H1 (cell line): ENCODE measurements around the gene TARS3. TPM values are rescaled to one million over a fixed set of nuclear protein-coding genes. Genes with fewer than 3 reads are reported as not detected.
A peak's percentile ranks its signal among the peaks of the same experiment; 100 is the strongest.

Experiments used
- CTCF ChIA-PET: fragments of 300-600 bp; sonication (Branson Sonifier 250); formaldehyde crosslinking; loops from one replicate; lab custom pipeline; 2021; ENCODE audit not compliant: partially characterized antibody; lab: Charles Lee
- POLR2A ChIA-PET: fragments of 300-600 bp; sonication (Branson Sonifier 250); formaldehyde crosslinking; loops from one replicate; lab custom pipeline; 2021; ENCODE audit warnings: inconsistent platforms; ENCODE audit not compliant: partially characterized antibody; lab: Charles Lee
- DNase-seq, 2 experiments: peaks; one replicate each; pipeline versions ENCODE4 v3.0.0 to v3.0.0-alpha.2; 2010 to 2022; ENCODE audit warnings: low spot score in 2 of 2, low read depth in 1 of 2, mixed read lengths in 1 of 2
- FAIRE-seq: peaks from 2 replicates; lab custom pipeline; 2011; peaks lifted over from hg19 to GRCh38; lab: Jason Lieb, UNC
- H2AFZ ChIP-seq: 2 replicates; pipeline ENCODE4 v1.8.1; 2012; ENCODE audit warnings: low read length, inconsistent platforms
- H2AK5ac ChIP-seq: 2 replicates; pipeline ENCODE4 v1.6.1; 2013; ENCODE audit warnings: low read depth, low read length
- H2BK120ac ChIP-seq: replicated peaks from 2 replicates; pipeline ENCODE3; 2013; ENCODE audit warnings: low read depth, low read length, inconsistent platforms
- H2BK12ac ChIP-seq: 2 replicates; pipeline ENCODE4 v1.6.1; 2013; ENCODE audit warnings: low read depth, low read length
- H2BK15ac ChIP-seq: 2 replicates; pipeline ENCODE4 v1.6.1; 2013; ENCODE audit warnings: low read length
- H2BK20ac ChIP-seq: 2 replicates; pipeline ENCODE4 v1.6.1; 2013; ENCODE audit warnings: low read length
- H2BK5ac ChIP-seq: 2 replicates; pipeline ENCODE4 v1.6.1; 2013; ENCODE audit warnings: low read depth, low read length
- H3K14ac ChIP-seq: 2 replicates; pipeline ENCODE4 v1.6.1; 2013; ENCODE audit warnings: inconsistent platforms; ENCODE audit not compliant: insufficient read length
- H3K18ac ChIP-seq: 2 replicates; pipeline ENCODE4 v1.6.1; 2013; ENCODE audit warnings: low read length; ENCODE audit errors: extremely low read depth
- H3K23ac ChIP-seq: 2 replicates; pipeline ENCODE4 v1.6.1; 2013; ENCODE audit warnings: inconsistent platforms; ENCODE audit not compliant: insufficient read length
- H3K23me2 ChIP-seq: 2 replicates; pipeline ENCODE4 v1.6.1; 2013; ENCODE audit warnings: low read depth, low read length
- H3K27ac ChIP-seq: 2 replicates; pipeline ENCODE4 v1.6.1; 2011; ENCODE audit warnings: low read depth, low read length, inconsistent platforms
- H3K27me3 ChIP-seq, 4 experiments: replicated peaks in 1 of 4; 1 replicate in 1 of 4; 2 replicates in 3 of 4; pipeline versions ENCODE4 v1.6.1 to v1.8.1; 2011 to 2013; ENCODE audit warnings: low read length in 3 of 4, mild to moderate bottlenecking in 3 of 4, inconsistent platforms in 2 of 4, mixed read lengths in 2 of 4, moderate library complexity in 1 of 4; ENCODE audit not compliant: control insufficient read depth in 3 of 4, insufficient read depth in 3 of 4; ENCODE audit errors: extremely low read depth in 1 of 4
- H3K36me3 ChIP-seq, 4 experiments: 2 replicates each; pipeline versions ENCODE4 v1.6.1 to v1.8.1; 2011 to 2013; ENCODE audit warnings: mild to moderate bottlenecking in 4 of 4, low read length in 3 of 4, moderate library complexity in 2 of 4, control low read depth in 1 of 4, inconsistent platforms in 1 of 4; ENCODE audit not compliant: insufficient read depth in 4 of 4, control insufficient read depth in 2 of 4
- H3K4ac ChIP-seq: replicated peaks from 2 replicates; pipeline ENCODE3; 2013; ENCODE audit warnings: low read length, low read depth, mixed read lengths, inconsistent platforms; ENCODE audit not compliant: insufficient read length
- H3K4me1 ChIP-seq, 4 experiments: replicated peaks in 1 of 4; 1 replicate in 1 of 4; 2 replicates in 3 of 4; pipeline versions ENCODE4 v1.6.1 to v1.8.1; 2011 to 2013; ENCODE audit warnings: low read length in 3 of 4, inconsistent platforms in 2 of 4, mixed read lengths in 1 of 4; ENCODE audit not compliant: insufficient read depth in 4 of 4, control insufficient read depth in 3 of 4
- H3K4me2 ChIP-seq, 2 experiments: 2 replicates each; pipeline versions ENCODE4 v1.6.1 to v1.8.1; 2011 to 2013; ENCODE audit warnings: low read depth in 2 of 2, low read length in 2 of 2, control low read depth in 1 of 2, inconsistent platforms in 1 of 2, mild to moderate bottlenecking in 1 of 2; ENCODE audit not compliant: insufficient read depth in 1 of 2
- H3K4me3 ChIP-seq, 4 experiments: fragments of 200-600, 300-600 bp in 1 of 4; sonication (generic), shearing (Covaris generic), sonication (Bioruptor Twin) in 1 of 4; 2 replicates each; pipeline versions ENCODE4 v1.5.1 to v1.8.1; 2011 to 2016; ENCODE audit warnings: low read length in 4 of 4, low read depth in 3 of 4, control low read depth in 2 of 4, inconsistent platforms in 2 of 4, mild to moderate bottlenecking in 2 of 4, mixed read lengths in 1 of 4, moderate library complexity in 1 of 4; ENCODE audit not compliant: insufficient read depth in 2 of 4; ENCODE audit errors: extremely low read depth in 1 of 4
- H3K56ac ChIP-seq: replicated peaks from 2 replicates; pipeline ENCODE3; 2013; ENCODE audit warnings: low read depth, mild to moderate bottlenecking, mixed read lengths, low read length, inconsistent platforms; ENCODE audit not compliant: insufficient read length
- H3K79me1 ChIP-seq: 2 replicates; pipeline ENCODE4 v1.6.1; 2013; ENCODE audit warnings: low read depth, low read length, control low read depth
- H3K79me2 ChIP-seq, 2 experiments: 2 replicates each; pipeline versions ENCODE4 v1.6.1 to v1.8.1; 2012 to 2013; ENCODE audit warnings: low read length in 2 of 2, mild to moderate bottlenecking in 2 of 2, inconsistent platforms in 1 of 2; ENCODE audit not compliant: insufficient read depth in 2 of 2, control insufficient read depth in 1 of 2
- H3K9ac ChIP-seq, 4 experiments: replicated peaks in 1 of 4; 1 replicate in 1 of 4; 2 replicates in 3 of 4; pipeline versions ENCODE4 v1.6.1 to v1.8.1; 2011 to 2013; ENCODE audit warnings: low read depth in 3 of 4, low read length in 3 of 4, control low read depth in 2 of 4, mild to moderate bottlenecking in 2 of 4, moderate library complexity in 2 of 4, inconsistent platforms in 1 of 4; ENCODE audit errors: extremely low read depth in 1 of 4
- H3K9me3 ChIP-seq, 2 experiments: 2 replicates each; pipeline versions ENCODE4 v1.6.1 to v1.8.1; 2012 to 2013; ENCODE audit warnings: mild to moderate bottlenecking in 2 of 2, moderate library complexity in 2 of 2, control low read depth in 1 of 2, inconsistent platforms in 1 of 2, low read depth in 1 of 2, low read length in 1 of 2, mixed read lengths in 1 of 2; ENCODE audit not compliant: insufficient read depth in 2 of 2
- H4K20me1 ChIP-seq, 2 experiments: replicated peaks in 1 of 2; 2 replicates each; pipeline versions ENCODE3 to v1.8.1; 2011 to 2013; ENCODE audit warnings: inconsistent platforms in 2 of 2, low read length in 2 of 2, mild to moderate bottlenecking in 1 of 2; ENCODE audit not compliant: insufficient read depth in 2 of 2, control insufficient read depth in 1 of 2
- H4K5ac ChIP-seq: 2 replicates; pipeline ENCODE4 v1.6.1; 2013; ENCODE audit warnings: low read length, low read depth, mixed read lengths, inconsistent platforms; ENCODE audit not compliant: insufficient read length
- H4K8ac ChIP-seq: 2 replicates; pipeline ENCODE4 v1.8.0; 2013; ENCODE audit warnings: mild to moderate bottlenecking, moderate library complexity, low read length, inconsistent platforms; ENCODE audit not compliant: insufficient read depth; ENCODE audit errors: extremely low read depth
- H4K91ac ChIP-seq: replicated peaks from 2 replicates; pipeline ENCODE3; 2013; ENCODE audit warnings: low read length, mixed read lengths, inconsistent platforms; ENCODE audit not compliant: insufficient read length
- JUN ChIP-seq: IDR thresholded peaks from 2 replicates; pipeline ENCODE4 v1.6.1; 2011; ENCODE audit warnings: low read depth, mild to moderate bottlenecking, improper control_type of control experiment, low read length
- KDM1A ChIP-seq: fragments of 200-600, 300-600 bp; sonication (generic); IDR thresholded peaks from 2 replicates; pipeline ENCODE4 v1.7.1; 2016; ENCODE audit warnings: mild to moderate bottlenecking, low read length, borderline replicate concordance
- SUZ12 ChIP-seq: fragments of 200-600 bp; sonication (generic); IDR thresholded peaks from 2 replicates; pipeline ENCODE4 v1.6.1; 2012; ENCODE audit warnings: mild to moderate bottlenecking, inconsistent platforms, low read length, moderate library complexity, mixed read lengths
- TAF1 ChIP-seq: IDR thresholded peaks from 2 replicates; pipeline ENCODE4 v1.6.1; 2011; ENCODE audit warnings: mild to moderate bottlenecking, low read depth, low read length
- ZNF274 ChIP-seq: IDR thresholded peaks from 2 replicates; pipeline ENCODE4 v1.7.0; 2012; ENCODE audit warnings: low read length, borderline replicate concordance; ENCODE audit errors: extremely low read depth
- WGBS, 2 experiments: shearing (Covaris generic) in 1 of 2; methylation state at CpG; one replicate each; pipeline versions ENCODE4 v1.1.6 to v1.1.7; 2013 to 2015; ENCODE audit warnings: low lambda C conversion rate in 2 of 2, mixed read lengths in 2 of 2, inconsistent platforms in 1 of 2, low coverage in 1 of 2, missing lambda C conversion rate in 1 of 2; ENCODE audit not compliant: insufficient replicate concordance in 2 of 2, insufficient coverage in 1 of 2, insufficient read length in 1 of 2; ENCODE audit errors: extremely low coverage in 1 of 2, missing lambda C conversion rate in 1 of 2; 5-methylcytosine and 5-hydroxymethylcytosine counted together
- long read RNA-seq, 2 experiments: library from RNA in 1 of 2; library from capped mRNA in 1 of 2; stranded (forward); transcript quantifications; one replicate each; pipeline ENCODE4 v2.0.0, GENCODE V29; 2021; ENCODE audit warnings: inconsistent platforms in 1 of 2
- polyA minus RNA-seq, 3 experiments: library from RNA; depleted of rRNA, polyadenylated mRNA; stranded (reverse); fragments of >200 nt; gene quantifications; 1 replicate in 2 of 3; 2 replicates in 1 of 3; pipeline ENCODE4 v1.2.3, GENCODE V29; 2011
- polyA plus RNA-seq, 7 experiments: library from polyadenylated mRNA; depleted of rRNA in 3 of 7; stranded (reverse) in 5 of 7; unstranded in 2 of 7; fragments of >200 nt in 5 of 7; fragments of 200-250 nt in 2 of 7; gene quantifications; 1 replicate in 5 of 7; 2 replicates in 1 of 7; 4 replicates in 1 of 7; pipeline versions ENCODE4 v1.2.1 to v1.2.3, GENCODE V29; 2011 to 2013; ENCODE audit warnings: missing spikeins in 2 of 7, mixed read lengths in 2 of 7
- total RNA-seq: library from RNA; stranded (reverse); fragmentation: NEBNext Ultra II Directional; extraction: Animal tissue kit (Norgen Biotek cat#: 25700); gene quantifications from 2 replicates; pipeline ENCODE4 v1.2.1, GENCODE V29; 2021
- TF ChIP-seq, protein P1 (sequence below): IDR thresholded peaks from 2 replicates; pipeline ENCODE4 v1.6.1; 2012; ENCODE audit warnings: low read length, inconsistent platforms

The TARS3 gene
- 11.9 and 13.9 TPM in 2 replicates for total RNA-seq
- polyA plus RNA-seq (2011; rRNA removed): 2.1 and 2.4 TPM in 2 replicates
- polyA plus RNA-seq (2011; cell fraction: cytosol; rRNA removed): 3.0 TPM
- 2.7 TPM for polyA plus RNA-seq (2011; cell fraction: nucleus; rRNA removed)
- 6.1 to 8.0 TPM (median 7.1 TPM) in 4 replicates for polyA plus RNA-seq (2012, experiment 1 of 2)
- polyA plus RNA-seq (2012, experiment 2 of 2): 1.0 TPM
- 8.3 TPM for polyA plus RNA-seq (2013, experiment 1 of 2)
- polyA plus RNA-seq (2013, experiment 2 of 2): 7.9 TPM
- 2.5 and 5.0 TPM in 2 replicates for polyA minus RNA-seq (2011; rRNA and poly(A)+ RNA removed)
- 4.3 TPM for polyA minus RNA-seq (2011; cell fraction: cytosol; rRNA and poly(A)+ RNA removed)
- polyA minus RNA-seq (2011; cell fraction: nucleus; rRNA and poly(A)+ RNA removed): 11.4 TPM
- long read RNA-seq, experiment 1, partial matches to known transcripts: 3 of 13 reads
- long read RNA-seq, experiment 1, other reads (novel, unspliced or antisense): 7 of 13 reads
- long read RNA-seq, experiment 2, partial matches to known transcripts: 1 of 1 reads
- long read RNA-seq, experiment 2, other reads (novel, unspliced or antisense): 0 of 1 reads

DNA sequence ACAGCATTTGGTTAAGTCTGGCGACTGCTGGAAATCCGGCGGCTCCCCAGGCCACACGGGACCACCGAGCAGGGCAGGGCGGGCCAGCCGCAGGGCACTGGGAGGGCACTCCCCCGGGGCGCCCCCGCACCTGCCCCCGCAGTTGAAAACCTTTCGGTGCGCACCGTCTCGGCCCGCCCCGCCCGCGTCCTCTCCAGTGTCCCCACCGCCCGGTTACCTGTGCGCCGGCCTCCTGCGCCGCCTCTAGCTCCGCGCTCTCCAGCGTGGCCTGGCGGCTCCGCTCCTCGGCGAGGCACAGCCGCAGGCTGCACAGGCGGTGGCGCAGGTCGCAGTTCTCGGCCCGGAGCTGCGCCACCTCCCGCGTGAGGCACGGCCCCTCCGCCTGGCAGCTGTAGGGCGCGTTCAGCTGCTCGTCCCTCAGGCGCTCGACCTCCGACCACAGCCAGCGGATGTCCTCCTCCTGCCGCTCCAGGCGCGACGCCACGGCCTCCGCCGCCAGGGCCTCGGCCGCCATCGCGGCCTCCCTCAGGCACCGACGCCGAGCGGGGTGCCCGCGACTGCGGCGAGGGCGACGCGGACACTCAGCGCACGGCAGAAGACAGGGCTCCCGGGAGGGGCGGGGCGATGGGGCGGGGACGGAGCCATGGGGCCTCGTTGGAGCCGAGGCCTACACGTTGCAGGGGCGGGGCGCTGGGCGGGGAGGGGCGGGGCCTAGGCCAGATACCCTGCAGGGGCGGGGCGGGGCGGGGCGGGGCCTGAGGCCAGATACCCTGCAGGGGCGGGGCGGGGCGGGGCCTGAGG is at the start of gene TARS3:
Gene TARS3 (minus strand): TSS at position 600 of the 801 bp plus-strand sequence. CDS start 86 bp downstream, at position 514.
- peaks cover 5% of the 10 kb centered on the region; the same call in 1 of the 2 replicates for H3K23me2 ChIP-seq
- no peak within 1 kb of the TSS for H3K4ac ChIP-seq
- WGBS, 2 experiments: 1% methylated on average over 43 of the region's 93 CpGs; no CpG with 5 or more reads in 1 of the 2 experiments
- H2AFZ ChIP-seq: peak within 1 kb of the TSS; percentile 100
- H3K9me3 ChIP-seq: no peaks in the 10 kb centered on the region
- H3K27me3 ChIP-seq: no peaks in the 10 kb centered on the region
- peak within 1 kb of the TSS; percentile 61 for H4K91ac ChIP-seq
- no peaks in the 10 kb centered on the region for H3K79me2 ChIP-seq
- ChIA-PET CTCF (interaction anchor here (0.7 kb wide), 1 partner anchor 61 kb away, joined by 3 read pairs; no protein-coding TSS in a partner anchor), POLR2A (interaction anchor here (1.4 kb wide), 1 partner anchor 12 kb away, joined by 9 read pairs; no protein-coding TSS in a partner anchor)
- H2BK5ac ChIP-seq: peak within 1 kb of the TSS; percentile 61; the same call in 1 of the 2 replicates
- no peaks in the 10 kb centered on the region for H4K20me1 ChIP-seq
- H3K23ac ChIP-seq: no peak within 1 kb of the TSS
- no peak within 1 kb of the TSS for H2BK20ac ChIP-seq
- H3K56ac ChIP-seq: peak within 1 kb of the TSS; percentile 26
- H4K5ac ChIP-seq: peak within 1 kb of the TSS; percentile 68
- no peak within 1 kb of the TSS for H3K14ac ChIP-seq
- H3K27ac ChIP-seq: peak within 1 kb of the TSS; percentile 65; the same call in 1 of the 2 replicates
- H2BK120ac ChIP-seq: no peak within 1 kb of the TSS
- peak within 1 kb of the TSS; percentile 100 for H3K18ac ChIP-seq
- FAIRE-seq: no peak
- H2BK15ac ChIP-seq: no peak within 1 kb of the TSS
- peak within 1 kb of the TSS; percentile 57 to 72 for H3K4me2 ChIP-seq
- peaks cover 4 to 10% (median 8%) of the 10 kb centered on the region in 4 experiments; a peak in 6 of 8 replicates for H3K36me3 ChIP-seq
- DNase-seq: peak; percentile 57 to 91
- H2AK5ac ChIP-seq: no peak within 1 kb of the TSS
- no peaks in the 10 kb centered on the region for H3K79me1 ChIP-seq
- peak within 1 kb of the TSS; percentile 88; the same call in 1 of the 2 replicates for H2BK12ac ChIP-seq
- H3K9ac ChIP-seq: peak within 1 kb of the TSS; percentile 73 to 96 (median 86)
- peak within 1 kb of the TSS; percentile 93 for H4K8ac ChIP-seq
- peak within 1 kb of the TSS; percentile 60 to 77 (median 70) for H3K4me3 ChIP-seq
- peaks cover 0 to 2% (median 0%) of the 10 kb centered on the region in 4 experiments; a peak in 2 of 7 replicates for H3K4me1 ChIP-seq
- TF ChIP-seq KDM1A: no peak
- no peak for TF ChIP-seq JUN
- TF ChIP-seq SUZ12: no peak
- TF ChIP-seq, protein P1, sequence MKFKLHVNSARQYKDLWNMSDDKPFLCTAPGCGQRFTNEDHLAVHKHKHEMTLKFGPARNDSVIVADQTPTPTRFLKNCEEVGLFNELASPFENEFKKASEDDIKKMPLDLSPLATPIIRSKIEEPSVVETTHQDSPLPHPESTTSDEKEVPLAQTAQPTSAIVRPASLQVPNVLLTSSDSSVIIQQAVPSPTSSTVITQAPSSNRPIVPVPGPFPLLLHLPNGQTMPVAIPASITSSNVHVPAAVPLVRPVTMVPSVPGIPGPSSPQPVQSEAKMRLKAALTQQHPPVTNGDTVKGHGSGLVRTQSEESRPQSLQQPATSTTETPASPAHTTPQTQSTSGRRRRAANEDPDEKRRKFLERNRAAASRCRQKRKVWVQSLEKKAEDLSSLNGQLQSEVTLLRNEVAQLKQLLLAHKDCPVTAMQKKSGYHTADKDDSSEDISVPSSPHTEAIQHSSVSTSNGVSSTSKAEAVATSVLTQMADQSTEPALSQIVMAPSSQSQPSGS: no peak
- TF ChIP-seq ZNF274: no peak
- peak; percentile 90 for TF ChIP-seq TAF1
